Fibroblast of pulmonary artery (primary cell): ENCODE measurements around the gene APLF.

Experiments
- DNase-seq: peaks from one replicate; pipeline ENCODE4 v3.0.0-alpha.2; 2010; ENCODE audit warnings: low read depth
- H3K4me3 ChIP-seq: replicated peaks from 2 replicates; pipeline ENCODE4 v1.5.1; 2011; ENCODE audit warnings: low read depth, mild to moderate bottlenecking, control low read depth, low read length, moderate library complexity
- CTCF ChIP-seq: IDR thresholded peaks from 2 replicates; pipeline ENCODE4 v1.5.1; 2011; ENCODE audit warnings: mild to moderate bottlenecking, control low read depth, low read length, inconsistent platforms; ENCODE audit errors: missing control alignments

Gene APLF

DNA sequence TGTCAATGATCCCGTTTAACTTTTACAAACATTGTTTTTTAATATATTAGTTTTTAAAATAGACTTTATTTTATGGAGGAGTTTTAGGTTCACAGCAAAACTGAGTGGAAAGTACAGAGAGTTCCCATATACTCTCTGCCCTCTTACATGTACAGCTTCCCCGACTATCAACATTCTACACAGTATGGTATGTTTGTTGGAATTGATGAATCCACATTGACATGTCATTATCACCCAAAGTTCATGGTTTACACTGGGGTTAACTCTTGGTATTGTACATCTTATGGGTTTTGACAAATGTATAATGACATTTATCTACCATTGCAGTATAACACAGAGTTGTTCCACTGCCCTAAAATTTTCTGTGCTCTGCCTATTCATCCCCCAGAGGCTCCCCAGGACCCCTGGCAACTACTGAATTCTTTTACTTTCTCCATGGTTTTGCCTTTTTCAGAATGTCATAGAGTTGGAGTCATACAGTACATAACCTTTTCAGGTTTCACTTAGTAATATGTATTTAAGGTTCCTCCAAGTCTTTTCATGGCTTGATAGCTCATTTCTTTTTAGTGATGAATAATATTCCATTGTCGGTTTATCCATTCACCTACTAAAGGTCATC is 5.5 kb downstream of the APLF start:
- H3K4me3 ChIP-seq = no peak overlapping the region
- TF ChIP-seq CTCF = no peak
- DNase-seq = no peak

- no peak overlapping the region for H3K4me3 ChIP-seq
- no peak for DNase-seq
- TF ChIP-seq CTCF = no peak
Measured at GRCh38 chr2:68475110-68475509, 7.7 kb downstream of the APLF start.

DNA sequence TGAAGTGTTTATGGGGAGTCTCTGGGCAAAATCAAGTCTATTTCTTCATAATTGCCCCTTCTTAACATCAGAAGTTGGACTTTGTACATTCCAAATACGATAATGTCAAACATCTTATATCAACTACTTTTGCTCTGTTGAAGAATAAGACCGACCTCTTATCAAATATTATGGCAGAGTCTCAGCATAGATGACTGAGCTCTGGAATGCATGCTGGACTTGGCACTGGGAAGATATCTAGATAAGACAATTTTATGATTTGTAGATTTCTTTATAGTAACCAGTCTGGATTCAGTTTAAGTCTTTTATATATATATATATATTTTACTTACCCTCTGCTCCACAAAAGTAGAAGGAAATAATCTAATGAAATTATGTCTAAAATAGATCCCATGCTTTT is 8.2 kb downstream of the APLF start:
- H3K4me3 ChIP-seq = no peak overlapping the region
- DNase-seq = no peak
- no peak for TF ChIP-seq CTCF

- H3K4me3 ChIP-seq = no peak overlapping the region
- TF ChIP-seq CTCF = no peak
- no peak for DNase-seq
Measured at GRCh38 chr2:68476454-68476853, 9.1 kb downstream of the APLF start.

- no peak for DNase-seq
- no peak overlapping the region for H3K4me3 ChIP-seq
- TF ChIP-seq CTCF = no peak
Measured at GRCh38 chr2:68478688-68479087, 11.3 kb downstream of the APLF start.

- DNase-seq = no peak
- H3K4me3 ChIP-seq = no peak overlapping the region
- TF ChIP-seq CTCF = no peak
Measured at GRCh38 chr2:68482296-68482820, 15.0 kb downstream of the APLF start.

DNA sequence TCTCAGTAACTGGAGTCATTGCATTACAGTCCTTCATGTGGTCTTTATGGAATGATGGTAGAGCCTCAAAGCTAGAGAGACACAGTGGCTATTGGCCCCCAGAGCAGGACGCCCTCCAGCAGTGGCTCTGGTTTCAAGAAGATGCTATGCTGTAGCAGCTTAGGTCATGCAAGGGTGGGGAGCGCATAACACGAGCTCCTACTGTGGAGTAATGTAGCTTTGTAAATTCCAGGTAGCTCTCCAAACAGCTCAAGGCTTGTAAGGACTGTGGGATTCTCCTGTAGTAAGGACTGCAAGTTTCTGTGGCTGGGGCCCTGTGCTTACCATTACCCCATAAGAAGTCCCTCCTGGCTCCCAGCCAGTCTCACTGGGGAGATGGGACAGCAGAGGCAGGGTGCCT is 15.6 kb downstream of the APLF start:
- no peak for TF ChIP-seq CTCF
- H3K4me3 ChIP-seq = no peak overlapping the region
- DNase-seq = no peak
